BJ (cell line): Measurements from ENCODE around the gene RNF212. TPM values are rescaled to one million over a fixed set of nuclear protein-coding genes. Genes with fewer than 3 reads are reported as not detected.

Experiments
- CTCF ChIA-PET: fragments of 350-600 bp; formaldehyde crosslinking; extraction: SDS; loops from one replicate; lab custom pipeline; 2021; ENCODE audit warnings: antibody characterized with exemption, inconsistent platforms; lab: Yijun Ruan, JAX
- POLR2A ChIA-PET: fragments of 300-600 bp; sonication (Branson Sonifier 250); formaldehyde crosslinking; extraction: SDS; loops from one replicate; lab custom pipeline; 2021; ENCODE audit warnings: antibody characterized with exemption; lab: Charles Lee
- DNase-seq: peaks from one replicate; pipeline ENCODE4 v3.0.0-alpha.2; 2011; ENCODE audit warnings: low read depth
- H3K27me3 ChIP-seq: 2 replicates; pipeline ENCODE4 v1.6.0; 2011; ENCODE audit warnings: low read length; ENCODE audit not compliant: control insufficient read depth, insufficient read depth
- H3K36me3 ChIP-seq: 2 replicates; pipeline ENCODE4 v1.5.1; 2011; ENCODE audit warnings: low read length; ENCODE audit not compliant: control insufficient read depth, insufficient read depth
- H3K4me3 ChIP-seq: 2 replicates; pipeline ENCODE4 v1.5.1; 2011; ENCODE audit warnings: low read depth, mild to moderate bottlenecking, control low read depth, low read length
- polyA minus RNA-seq: library from RNA; depleted of rRNA, polyadenylated mRNA; stranded (reverse); fragments of >200 nt; gene quantifications from 2 replicates; pipeline ENCODE4 v1.2.3, GENCODE V29; 2011; rRNA and poly(A)+ RNA removed
- polyA plus RNA-seq: library from polyadenylated mRNA; depleted of rRNA; stranded (reverse); fragments of >200 nt; gene quantifications from 2 replicates; pipeline ENCODE4 v1.2.3, GENCODE V29; 2011; rRNA removed
- TF ChIP-seq, protein P1 (sequence below): IDR thresholded peaks from 2 replicates; pipeline ENCODE4 v1.5.1; 2011; ENCODE audit warnings: low read depth, mild to moderate bottlenecking, control low read depth, inconsistent platforms, low read length, moderate library complexity; ENCODE audit not compliant: insufficient read depth

RNF212 gene
- polyA plus RNA-seq: 2.9 TPM in 2 replicates
- 0.57 and 2.0 TPM in 2 replicates for polyA minus RNA-seq

GRCh38 chr4:1113311-1114009 is at the start of gene RNF212:
TSS of gene RNF212 (minus strand) at chr4:1113564. CDS start at chr4:1113464, 100 bp downstream.
- no peak for DNase-seq
- ChIA-PET CTCF (interaction anchor here (0.7 kb wide), 1 partner anchor 10 kb away, joined by 3 read pairs; no protein-coding TSS in a partner anchor), POLR2A (no interaction called here)
- peaks cover 8% of the 10 kb centered on the region for H3K27me3 ChIP-seq
- H3K36me3 ChIP-seq: no peaks in the 10 kb centered on the region
- TF ChIP-seq, protein P1, sequence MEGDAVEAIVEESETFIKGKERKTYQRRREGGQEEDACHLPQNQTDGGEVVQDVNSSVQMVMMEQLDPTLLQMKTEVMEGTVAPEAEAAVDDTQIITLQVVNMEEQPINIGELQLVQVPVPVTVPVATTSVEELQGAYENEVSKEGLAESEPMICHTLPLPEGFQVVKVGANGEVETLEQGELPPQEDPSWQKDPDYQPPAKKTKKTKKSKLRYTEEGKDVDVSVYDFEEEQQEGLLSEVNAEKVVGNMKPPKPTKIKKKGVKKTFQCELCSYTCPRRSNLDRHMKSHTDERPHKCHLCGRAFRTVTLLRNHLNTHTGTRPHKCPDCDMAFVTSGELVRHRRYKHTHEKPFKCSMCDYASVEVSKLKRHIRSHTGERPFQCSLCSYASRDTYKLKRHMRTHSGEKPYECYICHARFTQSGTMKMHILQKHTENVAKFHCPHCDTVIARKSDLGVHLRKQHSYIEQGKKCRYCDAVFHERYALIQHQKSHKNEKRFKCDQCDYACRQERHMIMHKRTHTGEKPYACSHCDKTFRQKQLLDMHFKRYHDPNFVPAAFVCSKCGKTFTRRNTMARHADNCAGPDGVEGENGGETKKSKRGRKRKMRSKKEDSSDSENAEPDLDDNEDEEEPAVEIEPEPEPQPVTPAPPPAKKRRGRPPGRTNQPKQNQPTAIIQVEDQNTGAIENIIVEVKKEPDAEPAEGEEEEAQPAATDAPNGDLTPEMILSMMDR: no peak
- H3K4me3 ChIP-seq: peak within 1 kb of the TSS; percentile 42

- Histone ChIP-seq H3K4me3 (no peak overlapping the region), H3K27me3 (no peaks in the 10 kb centered on the region; the same call in 1 of the 2 replicates), H3K36me3 (no peaks in the 10 kb centered on the region)
- DNase-seq: no peak
- ChIA-PET CTCF (no interaction called here), POLR2A (no interaction called here)
- TF ChIP-seq, protein P1: no peak
Observed at GRCh38 chr4:1160351-1160750, 47.0 kb upstream of the RNF212 start.

DNA sequence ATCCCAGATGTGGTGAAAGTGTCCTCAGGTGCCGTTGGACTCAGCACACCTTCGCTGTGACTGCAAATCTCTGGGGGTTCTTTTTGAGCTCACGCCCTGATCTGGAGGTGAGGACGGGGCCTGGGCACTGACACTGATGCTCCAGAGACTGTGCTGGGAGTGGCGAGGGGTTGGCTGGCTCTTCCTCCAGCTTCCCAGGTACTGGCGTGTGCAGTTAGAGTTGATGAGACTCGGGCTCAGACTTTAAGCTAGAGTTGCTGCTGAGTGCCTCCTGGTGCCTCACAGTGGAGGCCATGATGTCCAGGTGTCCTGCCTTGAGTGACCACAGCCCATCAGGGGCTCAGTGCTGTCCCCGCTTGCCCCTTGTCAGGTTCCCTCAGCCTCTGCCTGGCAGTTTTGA is 42.7 kb upstream of the RNF212 start:
- DNase-seq: no peak
- peaks cover 4% of the 10 kb centered on the region for H3K27me3 ChIP-seq
- ChIA-PET POLR2A (no interaction called here), CTCF (interaction anchor here (0.9 to 3.4 kb wide), 3 partner anchors 10 to 12 kb away, joined by 3 to 16 read pairs (median 3); no protein-coding TSS in a partner anchor)
- no peaks in the 10 kb centered on the region for H3K36me3 ChIP-seq
- H3K4me3 ChIP-seq: no peak overlapping the region
- TF ChIP-seq, protein P1: no peak

GRCh38 chr4:1155314-1155713 is 42.0 kb upstream of the RNF212 start:
- no peak overlapping the region for H3K4me3 ChIP-seq
- TF ChIP-seq, protein P1: no peak
- CTCF ChIA-PET: interaction anchor here (1.1 kb wide), 1 partner anchor 11 kb away, joined by 3 read pairs; no protein-coding TSS in a partner anchor
- no peaks in the 10 kb centered on the region for H3K36me3 ChIP-seq
- no peak for DNase-seq
- H3K27me3 ChIP-seq: peaks cover 6% of the 10 kb centered on the region
- POLR2A ChIA-PET: no interaction called here

DNA sequence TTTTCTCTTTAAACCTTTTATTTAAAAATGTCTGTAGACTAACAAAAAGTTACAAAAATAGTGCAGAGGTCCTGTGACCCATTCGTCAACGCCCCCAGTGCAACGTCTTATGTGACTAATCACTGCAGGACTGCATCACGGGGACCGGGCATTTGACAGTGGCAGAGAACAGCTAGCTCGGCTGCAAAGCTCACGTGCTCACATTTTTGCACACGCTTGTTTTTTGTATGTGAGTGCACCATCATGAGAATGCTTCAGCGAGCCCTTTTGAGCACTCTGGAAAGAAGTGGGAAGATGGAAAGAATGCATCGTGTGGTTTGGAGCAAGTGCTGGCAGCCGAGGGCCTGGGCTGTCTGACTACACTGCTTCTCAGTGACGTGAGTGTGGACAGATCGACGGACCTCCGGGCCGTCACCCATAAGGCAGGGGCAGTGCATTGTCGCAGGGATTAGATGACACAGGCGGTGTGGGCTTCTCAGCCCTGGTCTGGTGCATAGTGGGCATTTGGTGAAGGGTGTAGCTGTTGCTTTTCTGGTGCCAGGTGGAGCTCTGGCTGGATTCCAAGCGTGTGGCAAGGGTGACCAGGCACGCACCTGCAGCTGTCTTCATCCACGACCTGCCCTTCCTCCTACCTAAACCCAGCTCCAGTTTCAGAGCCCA is 41.3 kb upstream of the RNF212 start:
- POLR2A ChIA-PET: no interaction called here
- TF ChIP-seq, protein P1: no peak
- no peaks in the 10 kb centered on the region for H3K36me3 ChIP-seq
- H3K27me3 ChIP-seq: peaks cover 6% of the 10 kb centered on the region
- H3K4me3 ChIP-seq: no peak overlapping the region
- CTCF ChIA-PET: interaction anchor here (0.9 to 1.1 kb wide), 2 partner anchors 12 to 200 kb away, joined by 3 to 5 read pairs; no protein-coding TSS in a partner anchor
- DNase-seq: no peak
